Measurements from ENCODE around the gene CMTM8.
"Not testable (repeated sequence)": the region's sequence is repeated elsewhere in the genome, so short reads cannot be mapped to it uniquely, and the experiment has no call there.

DNA sequence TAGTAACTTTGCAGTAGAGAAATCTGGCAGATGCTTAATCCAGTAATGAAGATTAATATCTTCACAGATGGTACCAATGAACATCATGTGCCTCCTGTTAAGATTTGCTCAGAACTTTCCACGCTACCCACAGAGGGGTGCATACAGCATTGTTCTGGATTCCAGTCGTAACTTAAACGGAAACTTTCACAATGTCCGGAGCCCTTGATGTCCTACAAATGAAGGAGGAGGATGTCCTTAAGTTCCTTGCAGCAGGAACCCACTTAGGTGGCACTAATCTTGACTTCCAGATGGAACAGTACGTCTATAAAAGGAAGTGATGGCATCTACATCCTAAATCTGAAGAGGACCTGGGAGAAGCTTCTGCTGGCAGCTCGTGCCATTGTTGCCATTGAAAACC lies 47.9 kb upstream of the CMTM8 start:
- TF ChIP-seq, protein P1, sequence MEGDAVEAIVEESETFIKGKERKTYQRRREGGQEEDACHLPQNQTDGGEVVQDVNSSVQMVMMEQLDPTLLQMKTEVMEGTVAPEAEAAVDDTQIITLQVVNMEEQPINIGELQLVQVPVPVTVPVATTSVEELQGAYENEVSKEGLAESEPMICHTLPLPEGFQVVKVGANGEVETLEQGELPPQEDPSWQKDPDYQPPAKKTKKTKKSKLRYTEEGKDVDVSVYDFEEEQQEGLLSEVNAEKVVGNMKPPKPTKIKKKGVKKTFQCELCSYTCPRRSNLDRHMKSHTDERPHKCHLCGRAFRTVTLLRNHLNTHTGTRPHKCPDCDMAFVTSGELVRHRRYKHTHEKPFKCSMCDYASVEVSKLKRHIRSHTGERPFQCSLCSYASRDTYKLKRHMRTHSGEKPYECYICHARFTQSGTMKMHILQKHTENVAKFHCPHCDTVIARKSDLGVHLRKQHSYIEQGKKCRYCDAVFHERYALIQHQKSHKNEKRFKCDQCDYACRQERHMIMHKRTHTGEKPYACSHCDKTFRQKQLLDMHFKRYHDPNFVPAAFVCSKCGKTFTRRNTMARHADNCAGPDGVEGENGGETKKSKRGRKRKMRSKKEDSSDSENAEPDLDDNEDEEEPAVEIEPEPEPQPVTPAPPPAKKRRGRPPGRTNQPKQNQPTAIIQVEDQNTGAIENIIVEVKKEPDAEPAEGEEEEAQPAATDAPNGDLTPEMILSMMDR (IDR thresholded peaks at IDR 0.05 in 2 of 3, conservative IDR thresholded peaks at IDR 0.05 in 1 of 3; ENCODE audit: control insufficient read depth in 2 of 3, extremely low read depth in 1 of 3, insufficient read depth in 1 of 3, low read depth in 3 of 3, low read length in 3 of 3): not testable (repeated sequence)
- not testable (repeated sequence) for TF ChIP-seq POLR2A (IDR thresholded peaks at IDR 0.05; ENCODE audit: low read depth, low read length); MTA3 (IDR thresholded peaks at IDR 0.05; ENCODE audit: borderline replicate concordance, low read length); PAX5 (IDR thresholded peaks at IDR 0.05; ENCODE audit: borderline replicate concordance, low read depth, low read length); POLR2AphosphoS5 (IDR thresholded peaks at IDR 0.05; ENCODE audit: low read length); CREB1 (IDR thresholded peaks at IDR 0.05; ENCODE audit: low read depth); ZBED1 (IDR thresholded peaks at IDR 0.05; ENCODE audit: borderline replicate concordance)
